GM19455 (cell line): ENCODE data around the gene TMEM119.
"Not testable (repeated sequence)": the region's sequence is repeated elsewhere in the genome, so short reads cannot be mapped to it uniquely, and the experiment has no call there.

Source experiments
- ATAC-seq: cut with Tn5 transposase; IDR thresholded peaks from one replicate; pipeline ENCODE4 v1.9.1; 2021; ENCODE audit not compliant: unreplicated experiment

Gene TMEM119

DNA sequence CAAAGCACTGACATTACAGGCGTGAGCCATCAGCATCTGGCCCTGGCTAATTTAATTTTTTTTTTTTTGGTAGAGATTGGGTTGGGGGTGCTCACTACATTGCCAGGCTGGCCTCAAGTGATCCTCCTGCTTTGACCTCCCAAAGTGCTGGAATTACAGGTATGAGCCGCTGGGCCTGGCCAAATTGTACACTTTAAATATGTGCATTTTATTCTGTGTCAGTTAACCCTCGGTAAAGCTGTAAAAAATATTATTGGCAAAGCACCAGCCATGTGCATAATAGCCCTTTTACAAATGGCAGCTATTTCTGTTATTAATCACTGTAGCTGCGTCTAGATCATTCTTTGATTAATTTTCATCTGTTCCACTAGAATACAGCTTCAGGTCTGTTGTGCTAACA, 12.0 kb downstream of the TMEM119 start:
- ATAC-seq, result no peak

DNA sequence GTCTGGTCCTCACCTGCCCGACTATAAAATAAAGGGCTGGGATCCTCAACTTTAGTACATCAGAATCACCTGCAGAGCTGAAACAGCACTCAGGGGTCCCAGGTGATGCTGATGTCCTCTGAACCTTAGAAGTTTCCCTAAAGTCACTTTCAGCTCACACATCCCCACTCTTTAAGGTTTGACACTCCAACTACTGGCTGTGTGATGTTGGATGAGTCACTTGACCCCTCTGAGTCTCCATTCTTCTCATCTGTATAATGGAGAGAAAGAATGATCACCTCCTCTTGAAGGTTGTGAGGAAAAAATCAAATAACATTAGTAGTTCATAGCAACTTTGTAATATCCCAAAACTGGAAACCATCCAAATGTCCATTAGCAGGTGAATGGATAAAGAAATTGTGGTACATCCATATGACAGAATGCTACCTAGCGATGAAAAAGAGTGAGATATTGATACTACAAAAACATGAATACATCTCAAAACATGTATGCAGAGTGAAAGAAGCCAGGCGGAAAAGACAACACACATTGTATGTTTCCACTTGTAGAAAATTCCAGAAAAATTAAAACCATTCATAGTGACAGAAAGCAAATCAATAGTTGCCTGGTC, 13.3 kb downstream of the TMEM119 start:
- no peak for ATAC-seq

DNA sequence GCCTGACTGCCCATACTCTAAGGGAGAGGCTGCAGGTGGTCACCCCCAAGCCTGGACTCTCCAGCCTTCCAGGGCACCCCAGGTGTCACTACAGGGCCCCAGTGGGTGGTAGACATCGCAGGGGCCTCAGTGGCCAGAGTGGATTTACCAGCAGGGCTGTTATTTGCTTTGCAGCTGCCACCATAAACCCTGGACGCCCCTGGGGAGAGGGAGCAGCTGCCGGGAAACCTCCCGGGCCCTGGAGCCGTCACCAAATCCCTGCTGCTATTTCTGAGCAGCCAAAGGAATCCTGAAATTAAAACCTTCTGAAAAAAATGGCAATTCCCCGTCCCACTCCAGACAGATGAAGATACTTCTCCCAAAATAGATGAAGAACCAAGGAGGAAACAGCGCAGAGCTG, 13.9 kb downstream of the TMEM119 start:
- no peak for ATAC-seq

DNA sequence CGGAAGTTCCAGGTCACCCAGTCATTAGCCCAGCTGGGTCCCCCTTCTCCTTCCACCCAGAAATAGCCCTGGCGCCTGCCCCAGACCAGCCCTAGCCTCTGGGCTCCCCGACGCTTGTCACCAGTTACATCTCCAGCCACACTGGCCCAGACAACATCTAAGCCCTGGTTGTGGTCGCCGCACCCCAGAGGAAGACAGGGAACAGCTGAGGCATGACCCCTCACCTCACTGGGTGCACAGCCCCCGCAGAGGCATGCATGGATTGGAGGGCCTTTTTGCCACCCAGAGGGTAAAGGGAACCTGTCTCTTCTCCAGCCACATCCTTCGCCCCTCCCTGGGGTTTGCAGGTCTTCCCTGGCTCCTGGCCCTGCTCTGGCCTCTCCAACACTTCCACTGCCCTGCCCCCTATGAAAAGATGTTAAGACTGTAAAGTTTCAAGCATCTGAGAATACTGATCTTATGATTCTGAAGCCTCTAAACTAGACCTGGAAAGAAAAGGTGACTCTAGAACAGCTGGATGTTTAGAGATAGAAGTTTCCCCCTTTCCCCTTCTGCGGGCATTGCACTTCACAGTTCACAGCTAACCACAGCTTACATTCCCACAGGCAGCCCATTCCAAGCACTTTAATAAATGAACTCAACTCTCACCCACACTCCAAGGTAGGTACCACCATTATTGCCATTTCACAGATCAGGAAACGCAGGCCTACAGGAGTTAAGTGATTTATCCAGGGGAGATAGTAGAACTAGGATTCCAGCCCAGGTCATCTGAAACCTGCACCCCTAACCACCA, 14.7 kb downstream of the TMEM119 start:
- no peak for ATAC-seq

DNA sequence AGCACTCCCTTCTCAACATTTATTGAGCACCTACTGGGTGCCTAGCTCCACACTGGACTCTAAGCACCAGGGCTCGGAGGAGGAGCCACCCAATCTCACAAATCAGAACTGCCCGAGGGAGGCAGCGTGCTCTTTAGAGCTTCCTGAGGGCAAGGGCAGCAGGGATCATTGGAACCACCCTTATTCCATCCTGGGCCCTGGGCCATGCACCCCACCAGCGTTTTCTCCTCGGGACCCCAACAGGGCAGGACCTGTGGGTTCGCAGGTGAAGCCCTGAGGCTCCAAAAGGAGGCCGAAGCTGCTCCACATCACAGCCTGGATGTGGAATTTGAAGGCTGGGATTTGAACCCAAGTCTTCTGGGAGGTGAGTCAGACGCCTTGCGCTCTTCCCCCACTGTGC, 15.4 kb downstream of the TMEM119 start:
- ATAC-seq, result no peak

DNA sequence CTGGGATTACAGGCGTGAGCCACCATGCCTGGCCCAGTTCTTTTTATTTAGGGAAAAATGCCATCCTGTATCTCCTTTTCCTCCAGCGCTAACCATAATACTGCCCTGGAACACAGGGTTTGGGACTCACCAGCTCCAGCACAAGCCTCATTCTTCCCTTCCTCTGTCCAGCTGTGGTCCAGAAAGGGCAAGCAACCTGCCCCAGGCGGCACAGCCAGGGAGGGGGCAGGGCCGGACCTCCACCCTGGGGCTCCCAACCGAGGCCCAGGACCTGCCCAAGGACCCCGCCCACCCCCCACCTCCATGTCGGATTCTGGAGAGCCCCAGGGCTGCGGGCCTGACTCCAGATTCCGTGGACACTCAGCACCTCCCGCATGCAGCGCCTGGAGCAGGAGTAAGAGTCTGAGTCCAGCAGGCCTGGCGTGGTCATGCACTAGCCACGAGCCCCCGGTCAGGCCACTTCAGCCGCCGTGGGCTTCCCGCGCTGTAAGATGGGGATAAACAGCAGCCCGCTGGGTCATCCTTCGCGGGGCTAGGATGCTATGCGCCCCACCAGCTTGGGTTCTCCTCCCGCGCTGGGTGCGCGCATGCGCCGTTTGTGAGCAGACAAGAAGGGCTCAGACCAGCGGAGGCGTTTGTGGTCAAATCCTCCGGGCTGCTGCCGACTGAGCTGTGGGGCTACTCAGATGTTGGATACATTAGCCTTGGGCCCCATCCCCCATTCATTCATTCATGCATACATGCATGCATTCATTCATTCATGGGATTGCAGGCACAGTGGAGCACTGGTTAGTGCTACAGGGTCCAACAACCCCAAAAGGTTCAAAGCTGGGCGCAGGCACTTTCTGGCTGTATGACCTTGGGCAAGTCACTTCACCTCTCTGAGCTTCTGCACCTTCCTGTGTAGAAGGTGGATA, 16.3 kb downstream of the TMEM119 start:
- ATAC-seq, result no peak

DNA sequence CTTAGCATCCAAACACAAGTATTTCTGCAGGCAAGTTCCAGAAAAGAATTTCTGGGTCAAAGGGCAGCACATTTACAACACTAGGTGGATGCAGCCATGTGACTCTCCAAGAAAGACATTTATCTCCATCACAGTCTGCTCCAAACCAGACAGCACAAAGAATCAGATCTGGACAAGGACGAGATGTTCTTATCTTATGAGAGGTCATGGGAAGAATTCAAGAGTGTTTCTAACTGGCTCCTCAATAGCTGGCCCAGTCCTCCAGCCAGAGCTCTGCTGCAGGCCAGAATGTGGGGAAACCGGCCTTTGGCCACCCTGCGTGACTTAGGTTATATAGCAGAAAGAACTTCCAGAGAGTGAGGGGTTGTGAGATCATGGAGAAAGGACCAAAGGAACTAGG, 17.4 kb downstream of the TMEM119 start:
- no peak for ATAC-seq

DNA sequence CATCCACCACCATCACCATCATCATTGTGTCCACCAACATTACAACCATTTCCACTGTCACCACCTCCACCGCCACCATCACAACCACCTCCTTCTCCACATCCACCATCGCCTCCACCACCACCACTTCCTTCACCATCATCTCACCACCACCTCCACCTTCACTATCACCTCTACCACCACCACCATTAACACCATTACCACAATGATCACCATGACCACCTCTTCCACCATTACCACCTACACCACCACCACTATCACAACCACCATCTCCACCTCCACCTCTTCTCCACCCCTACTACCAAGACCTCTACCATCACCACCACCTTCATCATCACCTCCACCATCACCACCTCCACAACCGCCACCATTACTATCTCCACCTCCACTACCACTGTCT, 19.1 kb downstream of the TMEM119 start:
- no peak for ATAC-seq

DNA sequence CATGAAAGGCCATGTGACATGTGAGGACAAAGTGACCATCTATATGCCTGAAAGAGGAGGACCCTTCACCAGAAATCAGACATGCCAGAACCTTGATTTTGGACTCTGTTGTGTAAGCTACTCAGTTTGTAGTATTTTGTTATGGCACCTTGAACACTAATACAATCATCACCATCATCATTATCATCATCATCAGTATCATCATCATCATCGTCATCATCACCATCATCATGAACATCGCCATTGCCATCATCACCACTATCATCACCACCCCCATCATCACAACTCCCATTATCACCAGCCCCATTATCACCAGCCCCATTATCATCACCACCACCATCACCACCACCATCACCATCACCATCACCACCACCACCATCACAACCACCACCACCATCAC, 19.6 kb downstream of the TMEM119 start:
- no peak for ATAC-seq

DNA sequence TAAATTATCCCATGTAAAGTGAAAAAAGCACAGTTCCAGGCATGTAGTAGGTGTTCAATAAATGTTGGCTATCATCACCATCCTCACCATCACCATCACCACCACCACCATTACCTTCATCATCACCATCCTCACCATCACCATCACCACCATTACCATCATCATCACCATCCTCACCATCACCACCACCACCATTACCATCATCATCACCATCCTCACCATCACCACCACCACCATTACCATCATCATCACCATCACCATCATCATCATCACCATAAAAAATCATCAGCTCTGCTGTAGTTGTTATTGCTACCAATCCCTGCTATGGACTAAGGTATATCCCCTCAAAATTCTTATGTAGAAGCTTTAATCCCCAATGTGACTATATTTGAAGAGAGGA, 20.4 kb downstream of the TMEM119 start:
- ATAC-seq, result no peak

DNA sequence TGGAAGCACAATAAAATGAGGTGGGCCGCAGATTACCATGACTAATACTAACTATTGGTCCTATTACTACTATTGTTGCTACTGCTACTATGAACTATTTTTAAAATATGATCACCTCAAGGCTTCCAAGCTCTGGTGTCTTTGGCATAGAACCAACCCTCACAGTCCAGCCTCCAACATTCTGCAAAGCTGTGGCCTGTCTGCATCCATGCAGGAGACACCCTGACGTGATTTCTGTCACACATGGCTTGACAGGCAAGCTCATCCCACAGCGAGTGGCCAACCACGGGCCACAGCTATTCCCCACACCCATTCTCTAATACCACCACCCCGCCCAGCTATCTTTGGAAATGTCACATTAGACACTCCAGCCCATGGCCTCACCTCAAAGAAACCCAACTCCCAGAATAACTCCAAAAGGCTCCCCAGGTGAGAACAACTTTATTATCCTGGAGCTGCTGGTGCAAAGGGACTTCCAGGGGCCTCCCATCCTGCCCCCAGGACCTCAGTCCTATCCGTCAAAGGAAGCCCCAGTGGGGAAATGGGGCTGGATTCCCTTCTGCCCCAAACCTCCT, 21.1 kb downstream of the TMEM119 start:
- no peak for ATAC-seq

DNA sequence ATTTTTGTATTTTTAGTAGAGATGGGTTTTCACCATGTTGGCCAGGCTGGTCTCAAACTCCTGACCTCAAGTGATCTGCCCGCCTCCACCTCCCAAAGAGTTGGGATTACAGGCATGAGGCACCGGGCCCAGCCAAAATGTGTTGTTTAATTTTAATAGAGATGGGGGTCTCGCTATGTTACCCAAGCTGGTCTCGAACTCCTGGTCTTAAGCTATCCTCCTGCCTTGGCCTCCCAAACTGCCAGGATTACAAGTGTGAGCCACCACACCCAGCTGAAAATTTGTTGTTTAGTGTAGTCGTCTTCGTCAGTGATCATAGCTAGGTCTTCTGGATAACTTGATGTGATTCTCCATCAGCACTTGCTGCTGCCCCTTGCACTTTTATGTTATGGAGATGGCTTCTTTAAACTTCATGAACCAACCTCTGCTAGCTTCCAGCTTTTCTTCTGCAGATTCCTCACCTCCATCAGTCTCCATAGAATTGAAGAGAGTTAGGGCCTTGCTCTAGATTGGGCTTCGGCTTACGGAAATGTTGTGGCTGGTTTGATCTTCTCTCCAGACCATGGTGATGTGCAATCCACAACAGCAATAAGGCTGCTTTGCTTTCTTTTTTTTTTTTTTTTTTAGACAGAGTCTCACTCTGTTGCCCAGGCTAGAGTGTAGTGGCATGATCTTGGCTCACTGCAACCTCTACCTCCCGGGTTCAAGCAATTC, 22.5 kb downstream of the TMEM119 start:
- ATAC-seq, result no peak

DNA sequence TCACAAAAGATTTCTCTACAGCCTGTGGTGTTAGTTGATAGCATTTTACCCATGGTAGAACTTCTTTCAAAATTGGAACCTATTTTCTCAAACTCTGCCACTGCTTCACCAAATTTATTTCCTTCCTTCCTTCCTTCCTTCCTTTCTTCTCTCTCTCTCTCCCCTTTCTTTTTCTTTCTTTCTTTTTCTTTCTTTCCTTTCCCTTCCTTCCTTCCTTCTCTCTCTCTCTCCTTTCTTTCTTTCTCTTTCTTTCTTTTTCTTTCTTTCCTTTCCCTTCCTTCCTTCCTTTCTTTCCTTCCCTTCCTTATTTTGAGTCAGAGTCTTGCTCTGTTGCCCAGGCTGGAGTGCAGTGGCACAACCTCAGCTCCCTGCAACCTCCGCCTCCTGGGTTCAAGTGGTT, 23.6 kb downstream of the TMEM119 start:
- ATAC-seq, result not testable (repeated sequence)

DNA sequence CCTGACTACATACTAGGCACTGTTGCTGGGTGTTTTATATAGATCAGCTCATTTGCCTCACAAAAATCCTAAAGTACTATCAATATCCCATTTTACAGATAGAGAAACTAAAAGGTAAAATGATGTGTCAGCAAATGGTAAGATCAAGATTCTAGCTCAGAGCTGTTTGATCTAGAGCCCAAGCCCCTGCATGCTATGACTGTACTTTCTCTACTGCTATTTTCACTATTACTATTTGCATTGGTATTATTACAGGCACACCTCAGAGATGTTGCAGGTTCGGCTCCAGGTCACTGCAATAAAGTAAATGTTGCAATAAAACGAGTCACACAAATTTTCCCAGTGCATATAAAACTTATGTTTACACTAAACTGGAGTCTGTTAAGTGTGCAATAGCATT, 24.6 kb downstream of the TMEM119 start:
- no peak for ATAC-seq

DNA sequence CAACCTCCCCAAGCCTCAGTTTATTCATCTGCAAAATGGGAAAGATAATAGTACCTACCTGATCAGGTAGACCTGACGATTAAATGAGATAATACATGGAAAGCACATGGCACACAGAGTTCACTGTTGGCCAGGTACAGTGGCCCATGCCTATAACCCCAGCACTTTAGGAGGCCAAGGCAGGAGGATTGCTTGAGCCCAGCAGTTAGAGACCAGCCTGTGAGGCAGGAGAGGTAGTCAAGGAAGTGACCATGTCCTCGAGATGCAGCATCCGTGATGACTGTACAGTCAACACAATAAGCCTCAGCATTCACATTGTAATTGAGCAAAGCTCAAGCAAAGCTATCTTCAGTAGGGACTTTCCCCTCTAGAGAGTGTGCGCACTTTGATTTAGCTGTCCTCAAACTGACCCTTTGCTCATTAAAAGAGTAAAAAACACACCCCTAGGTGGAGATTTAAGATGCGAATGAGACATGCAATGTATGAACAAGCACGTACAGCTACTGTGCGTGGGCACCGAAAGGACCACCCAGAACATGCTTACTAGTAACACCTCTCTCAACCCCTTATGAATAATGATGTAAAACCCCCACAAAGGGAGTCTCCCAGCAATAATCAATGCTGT, 25.6 kb downstream of the TMEM119 start:
- ATAC-seq, result no peak

DNA sequence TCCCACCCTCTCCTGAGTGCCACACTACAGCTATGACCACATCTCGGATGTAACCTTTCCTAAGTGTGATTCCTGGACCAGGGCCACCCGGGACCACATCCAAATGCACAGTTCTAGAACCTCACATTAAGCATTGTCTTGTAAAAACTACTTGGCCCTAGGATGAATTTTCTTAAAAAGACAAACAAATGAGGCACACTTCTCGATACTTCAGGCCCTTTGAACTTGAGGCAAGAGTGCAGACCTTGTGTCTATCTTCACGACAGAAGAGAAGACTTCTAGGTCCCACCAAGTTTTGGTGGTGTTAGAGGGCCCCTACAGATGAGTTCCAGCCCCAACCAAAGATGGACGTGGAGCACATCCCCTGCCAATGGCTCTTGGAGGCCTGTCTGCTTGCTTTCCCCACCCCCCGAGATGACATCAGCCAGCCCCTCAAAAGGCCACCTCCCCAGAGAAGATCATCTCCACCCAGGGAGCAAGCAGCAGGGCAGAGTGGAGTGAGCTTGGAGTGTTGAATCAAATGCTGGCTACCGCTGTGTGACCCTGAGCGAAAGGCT, 26.2 kb downstream of the TMEM119 start:
- no peak for ATAC-seq

DNA sequence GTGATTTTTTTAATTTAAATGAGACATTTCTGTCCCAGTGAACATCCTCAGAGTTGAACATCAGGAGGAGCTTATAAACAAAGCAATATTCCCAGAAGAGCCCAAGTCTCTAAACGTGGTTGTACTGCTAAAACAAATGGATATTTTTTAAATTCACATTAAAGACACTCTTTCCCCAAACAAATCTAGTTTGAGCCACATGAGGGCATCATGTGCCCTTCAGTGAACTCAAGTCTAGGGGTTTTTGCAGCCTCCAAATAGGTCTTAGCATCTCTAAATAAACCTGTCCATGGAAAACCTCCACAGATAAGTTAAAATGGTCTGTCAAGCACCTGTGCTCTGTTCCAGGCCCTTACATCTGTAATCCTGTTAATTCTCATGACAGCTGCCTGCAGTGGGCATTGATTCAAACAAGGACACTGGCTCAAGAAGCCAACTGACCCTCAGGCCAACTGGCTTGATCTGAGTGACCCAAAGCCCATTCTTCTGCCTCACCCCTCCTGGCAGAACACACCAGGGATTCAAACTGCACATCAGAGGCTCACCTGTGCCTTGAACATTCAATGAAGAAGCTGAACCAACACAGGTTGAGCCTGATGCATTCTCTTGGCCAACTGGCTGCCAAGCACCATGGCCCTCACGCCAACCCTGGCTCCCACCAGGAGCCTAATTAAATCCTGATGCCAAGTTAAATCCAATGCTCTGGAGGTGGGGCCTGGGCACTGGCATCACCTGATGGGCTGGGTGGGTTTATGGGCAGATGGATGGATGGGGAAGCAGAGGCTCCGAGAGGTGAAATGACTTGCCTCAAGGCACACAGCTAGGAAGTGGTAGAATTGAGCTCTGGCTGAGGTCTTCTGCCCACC, 26.9 kb downstream of the TMEM119 start:
- ATAC-seq, result no peak

DNA sequence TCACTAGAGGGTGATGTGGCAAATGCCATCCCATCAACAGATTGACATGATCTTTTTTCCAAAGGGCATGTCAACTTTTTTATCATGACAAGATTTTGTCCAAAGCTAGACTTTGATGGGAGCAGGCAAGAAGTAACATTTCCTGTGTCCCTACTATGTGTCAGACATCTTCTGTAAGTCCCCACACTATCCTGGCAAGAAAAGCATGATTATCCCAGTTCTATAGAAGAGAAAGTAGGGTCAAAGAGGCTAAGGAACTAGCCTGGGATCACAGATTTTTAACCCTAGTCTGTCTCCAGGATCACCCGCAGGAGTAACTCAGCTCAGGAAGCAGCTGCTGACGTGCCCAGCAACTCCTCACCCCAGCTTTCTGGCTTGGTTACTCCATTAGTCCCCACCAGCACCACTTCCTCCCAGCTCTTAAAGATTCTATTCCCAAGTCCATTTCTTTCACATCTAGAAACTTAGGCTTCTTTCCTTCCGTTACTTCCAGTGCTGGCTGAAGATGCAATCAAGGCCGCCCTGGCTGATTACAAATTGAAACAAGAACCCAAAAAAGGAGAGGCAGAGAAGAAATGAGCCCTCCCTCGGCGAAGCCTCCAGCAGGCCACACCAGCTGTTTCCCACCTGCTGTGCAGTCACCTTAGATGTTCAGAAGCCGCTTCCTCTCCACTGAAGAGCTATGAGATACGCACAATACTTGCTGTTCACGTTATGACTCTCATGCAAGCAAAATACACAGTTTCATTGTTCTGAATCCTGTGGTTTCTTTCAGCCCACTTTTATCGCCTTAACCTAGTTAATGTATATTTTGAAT, 29.3 kb downstream of the TMEM119 start:
- ATAC-seq, result peak; percentile 80
